GM12801 (cell line): Measurements from ENCODE around the gene ATP5MG.

Experiments used
- CTCF ChIP-seq: IDR thresholded peaks from one replicate; pipeline ENCODE4 v1.5.1; 2011; ENCODE audit warnings: control low read depth; ENCODE audit not compliant: insufficient read length; ENCODE audit errors: extremely low read depth

ATP5MG gene

GRCh38 chr11:118396097-118396501 lies 5.3 kb upstream of the ATP5MG start:
- no peak for TF ChIP-seq CTCF

- TF ChIP-seq CTCF, result no peak
Measured at GRCh38 chr11:118397448-118397847, 4.0 kb upstream of the ATP5MG start.

GRCh38 chr11:118398791-118399559 lies 2.4 kb upstream of the ATP5MG start:
- no peak for TF ChIP-seq CTCF

- no peak for TF ChIP-seq CTCF
Measured at GRCh38 chr11:118401880-118402590, 629 bp downstream of the ATP5MG start.

- TF ChIP-seq CTCF, result no peak
Measured at GRCh38 chr11:118406599-118407166, 5.3 kb downstream of the ATP5MG start.

GRCh38 chr11:118410055-118410745 lies 8.8 kb downstream of the ATP5MG start:
- TF ChIP-seq CTCF, result no peak

GRCh38 chr11:118411530-118411929 lies 10.1 kb downstream of the ATP5MG start:
- TF ChIP-seq CTCF, result no peak
